ENCODE data around the gene NOXA1.

NOXA1 gene

DNA sequence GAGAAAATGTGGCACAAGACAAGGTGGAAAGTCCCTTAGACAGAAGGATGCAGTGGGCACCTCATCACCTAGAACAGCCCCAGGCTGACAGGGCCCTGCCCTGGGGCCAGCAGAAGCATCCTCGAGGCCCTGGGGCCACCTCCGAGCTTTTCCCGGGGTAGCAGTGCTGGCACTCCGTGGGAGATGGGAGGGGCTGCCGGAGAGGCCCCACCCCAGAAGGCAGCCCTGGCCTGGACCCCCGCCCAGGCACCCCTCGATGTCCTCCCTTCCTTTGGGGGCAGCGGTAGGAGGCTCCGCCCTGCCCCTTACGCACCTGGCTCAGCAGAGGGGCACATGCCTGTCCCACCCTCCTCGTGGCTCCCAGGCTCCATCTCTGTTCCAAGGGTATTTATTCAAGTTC, 53.7 kb downstream of the NOXA1 start:
- peaks cover 0 to 13% of the 10 kb centered on the region in 2 donors for H3K4me1 ChIP-seq (ENCODE audit: control insufficient read depth in 2 of 2, insufficient read depth in 1 of 2, low read depth in 1 of 2, low read length in 2 of 2)
- H3K18ac ChIP-seq (ENCODE audit: low read length), result no peak overlapping the region
- H3K14ac ChIP-seq (ENCODE audit: low read length), result no peak overlapping the region
- H3K4me2 ChIP-seq (ENCODE audit: insufficient read depth, low read length, poor library complexity, severe bottlenecking), result no peak overlapping the region
- peaks cover 3 to 14% of the 10 kb centered on the region in 2 donors for H3K9me3 ChIP-seq (replicated peaks in 1 of 2; ENCODE audit: control insufficient read depth in 2 of 2, insufficient read depth in 1 of 2, low read depth in 1 of 2, low read length in 2 of 2)
- no peak overlapping the region for H2BK12ac ChIP-seq (ENCODE audit: low read length)
- H2BK5ac ChIP-seq (ENCODE audit: low read length), result no peak overlapping the region
- H3K79me1 ChIP-seq (ENCODE audit: low read depth, low read length), result peaks cover 8% of the 10 kb centered on the region
- no peak overlapping the region for H2AK5ac ChIP-seq (ENCODE audit: low read depth, low read length)
- no peak overlapping the region for H4K8ac ChIP-seq (ENCODE audit: low read depth, low read length)
- no peak overlapping the region for H3K4ac ChIP-seq (ENCODE audit: low read length)
- no peak overlapping the region for H2AFZ ChIP-seq (ENCODE audit: low read length)
- no peak overlapping the region for H2BK15ac ChIP-seq (ENCODE audit: low read length)
- H2BK120ac ChIP-seq (ENCODE audit: low read depth, low read length), result no peak overlapping the region
- H3K23ac ChIP-seq (ENCODE audit: low read depth, low read length, poor library complexity), result no peak overlapping the region
- H3K4me3 ChIP-seq (ENCODE audit: low read length in 2 of 2), result no peak overlapping the region
- H3K27ac ChIP-seq (replicated peaks; ENCODE audit: low read length), result no peak overlapping the region
- no CpG with 5 or more reads among the region's 11 CpGs for WGBS, 2 donors (ENCODE audit: extremely low coverage in 2 of 2, insufficient read length in 2 of 2, insufficient replicate concordance in 1 of 2)
- H3K36me3 ChIP-seq (replicated peaks in 1 of 2; ENCODE audit: control insufficient read depth in 2 of 2, insufficient read depth in 2 of 2, low read length in 2 of 2), result no peaks in the 10 kb centered on the region
- DNase-seq (ENCODE audit: low spot score), result no peak
- no peaks in the 10 kb centered on the region for H3K27me3 ChIP-seq (ENCODE audit: control insufficient read depth in 3 of 3, insufficient read depth in 3 of 3, low read depth in 1 of 3, low read length in 3 of 3)
- H4K91ac ChIP-seq (ENCODE audit: low read depth, low read length, poor library complexity), result no peak overlapping the region
- no peak overlapping the region for H3K9ac ChIP-seq (ENCODE audit: low read depth, low read length, poor library complexity)

DNA sequence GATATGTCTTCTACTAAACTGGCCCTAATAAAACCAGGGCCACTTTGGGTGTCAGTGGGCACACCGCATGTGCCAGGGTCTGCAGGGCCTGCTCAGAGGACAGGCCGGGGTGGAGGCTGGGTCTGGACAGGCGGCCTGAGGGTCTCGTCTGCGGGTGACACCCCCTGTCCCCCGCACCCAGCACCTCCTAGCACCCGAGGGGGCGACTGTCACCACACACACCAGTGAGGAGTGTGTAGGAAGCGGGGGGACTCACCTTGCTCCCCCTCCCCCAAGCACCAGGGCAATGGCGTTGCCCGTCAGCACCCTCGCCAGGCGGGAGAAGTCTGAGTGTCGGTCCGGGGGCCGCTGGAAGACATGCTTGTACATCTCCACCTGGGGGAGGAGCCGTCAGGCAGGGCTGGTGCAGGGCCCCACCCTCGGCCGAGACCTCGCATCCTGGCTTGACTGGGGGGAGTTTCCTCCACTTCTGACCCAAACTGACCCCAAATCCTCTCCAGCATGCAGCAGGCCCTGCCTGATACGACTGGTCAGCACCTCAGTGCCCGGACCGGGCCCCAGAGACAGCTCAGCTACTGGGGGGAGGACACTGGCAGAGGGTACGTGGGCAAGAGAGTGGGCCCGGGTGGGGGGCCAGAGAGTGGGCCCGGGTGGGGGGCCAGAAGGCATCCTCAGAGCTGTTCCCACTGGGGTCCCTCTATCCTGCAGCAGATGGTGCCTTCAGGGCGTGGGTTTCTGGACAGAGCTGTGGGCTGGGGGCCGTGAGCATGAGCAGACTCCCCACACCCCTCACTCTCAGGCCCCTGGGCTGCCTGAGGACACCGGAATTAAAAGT, 54.8 kb downstream of the NOXA1 start:
- H3K4me3 ChIP-seq (ENCODE audit: low read length in 2 of 2), result no peak overlapping the region
- H2BK15ac ChIP-seq (ENCODE audit: low read length), result no peak overlapping the region
- peak overlapping the region; percentile 85 for H2AFZ ChIP-seq (ENCODE audit: low read length)
- H4K91ac ChIP-seq (ENCODE audit: low read depth, low read length, poor library complexity), result no peak overlapping the region
- H3K4me1 ChIP-seq (ENCODE audit: control insufficient read depth in 2 of 2, insufficient read depth in 1 of 2, low read depth in 1 of 2, low read length in 2 of 2), result peaks cover 3 to 13% of the 10 kb centered on the region in 2 donors
- peak overlapping the region; percentile 98 for H2AK5ac ChIP-seq (ENCODE audit: low read depth, low read length)
- no peaks in the 10 kb centered on the region for H3K36me3 ChIP-seq (replicated peaks in 1 of 2; ENCODE audit: control insufficient read depth in 2 of 2, insufficient read depth in 2 of 2, low read length in 2 of 2)
- H3K4ac ChIP-seq (ENCODE audit: low read length), result no peak overlapping the region
- H3K14ac ChIP-seq (ENCODE audit: low read length), result peak overlapping the region; percentile 71
- peak overlapping the region; percentile 53 for H2BK5ac ChIP-seq (ENCODE audit: low read length)
- DNase-seq (ENCODE audit: low spot score), result no peak
- peak overlapping the region; percentile 71 for H3K18ac ChIP-seq (ENCODE audit: low read length)
- H4K8ac ChIP-seq (ENCODE audit: low read depth, low read length), result no peak overlapping the region
- no peak overlapping the region for H3K9ac ChIP-seq (ENCODE audit: low read depth, low read length, poor library complexity)
- H3K23ac ChIP-seq (ENCODE audit: low read depth, low read length, poor library complexity), result peak overlapping the region; percentile 93
- peaks cover 8% of the 10 kb centered on the region for H3K79me1 ChIP-seq (ENCODE audit: low read depth, low read length)
- H2BK120ac ChIP-seq (ENCODE audit: low read depth, low read length), result no peak overlapping the region
- no peaks in the 10 kb centered on the region for H3K27me3 ChIP-seq (ENCODE audit: control insufficient read depth in 3 of 3, insufficient read depth in 3 of 3, low read depth in 1 of 3, low read length in 3 of 3)
- peaks cover 3 to 14% of the 10 kb centered on the region in 2 donors for H3K9me3 ChIP-seq (replicated peaks in 1 of 2; ENCODE audit: control insufficient read depth in 2 of 2, insufficient read depth in 1 of 2, low read depth in 1 of 2, low read length in 2 of 2)
- WGBS, 2 donors (ENCODE audit: extremely low coverage in 2 of 2, insufficient read length in 2 of 2, insufficient replicate concordance in 1 of 2), result no CpG with 5 or more reads among the region's 29 CpGs
- H3K27ac ChIP-seq (replicated peaks; ENCODE audit: low read length), result no peak overlapping the region
- no peak overlapping the region for H2BK12ac ChIP-seq (ENCODE audit: low read length)
- H3K4me2 ChIP-seq (ENCODE audit: insufficient read depth, low read length, poor library complexity, severe bottlenecking), result no peak overlapping the region

DNA sequence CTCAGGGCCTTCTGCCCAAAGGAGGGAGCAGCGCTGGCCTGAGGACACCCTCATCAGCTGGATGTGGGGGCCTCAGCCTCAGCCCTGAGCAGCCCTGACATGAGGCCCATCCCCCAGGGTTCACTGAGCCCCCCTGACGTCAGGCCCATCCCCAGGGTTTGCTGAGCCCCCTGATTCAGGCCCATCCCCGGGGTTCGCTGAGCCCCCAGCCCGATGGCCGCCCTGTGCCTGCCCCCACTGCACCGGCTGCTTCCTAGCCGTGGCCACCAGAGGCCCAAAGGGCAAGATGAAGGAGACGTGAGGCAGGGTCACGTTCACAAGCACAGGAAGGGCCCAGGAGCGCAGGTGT, 55.4 kb downstream of the NOXA1 start:
- no peak for DNase-seq (ENCODE audit: low spot score)
- Histone ChIP-seq H2BK5ac (ENCODE audit: low read length) (no peak overlapping the region), H3K4me3 (ENCODE audit: low read length in 2 of 2) (no peak overlapping the region), H4K8ac (ENCODE audit: low read depth, low read length) (no peak overlapping the region), H2BK120ac (ENCODE audit: low read depth, low read length) (no peak overlapping the region), H3K4ac (ENCODE audit: low read length) (no peak overlapping the region), H3K23ac (ENCODE audit: low read depth, low read length, poor library complexity) (peak overlapping the region; percentile 93), H3K4me2 (ENCODE audit: insufficient read depth, low read length, poor library complexity, severe bottlenecking) (no peak overlapping the region), H3K27me3 (ENCODE audit: control insufficient read depth in 3 of 3, insufficient read depth in 3 of 3, low read depth in 1 of 3, low read length in 3 of 3) (no peaks in the 10 kb centered on the region), H3K79me1 (ENCODE audit: low read depth, low read length) (peaks cover 8% of the 10 kb centered on the region), H2BK12ac (ENCODE audit: low read length) (no peak overlapping the region), H3K27ac (replicated peaks; ENCODE audit: low read length) (no peak overlapping the region), H3K4me1 (ENCODE audit: control insufficient read depth in 2 of 2, insufficient read depth in 1 of 2, low read depth in 1 of 2, low read length in 2 of 2) (peaks cover 3 to 13% of the 10 kb centered on the region in 2 donors), H4K91ac (ENCODE audit: low read depth, low read length, poor library complexity) (no peak overlapping the region), H3K36me3 (replicated peaks in 1 of 2; ENCODE audit: control insufficient read depth in 2 of 2, insufficient read depth in 2 of 2, low read length in 2 of 2) (no peaks in the 10 kb centered on the region), H3K14ac (ENCODE audit: low read length) (peak overlapping the region; percentile 56), H2BK15ac (ENCODE audit: low read length) (peak overlapping the region; percentile 24), H3K18ac (ENCODE audit: low read length) (peak overlapping the region; percentile 48), H3K9ac (ENCODE audit: low read depth, low read length, poor library complexity) (peak overlapping the region; percentile 50), H3K9me3 (replicated peaks in 1 of 2; ENCODE audit: control insufficient read depth in 2 of 2, insufficient read depth in 1 of 2, low read depth in 1 of 2, low read length in 2 of 2) (peaks cover 3 to 14% of the 10 kb centered on the region in 2 donors), H2AK5ac (ENCODE audit: low read depth, low read length) (peak overlapping the region; percentile 98), H2AFZ (ENCODE audit: low read length) (peak overlapping the region; percentile 85)
- WGBS, 2 donors (ENCODE audit: extremely low coverage in 2 of 2, insufficient read length in 2 of 2, insufficient replicate concordance in 1 of 2), result no CpG with 5 or more reads among the region's 11 CpGs

DNA sequence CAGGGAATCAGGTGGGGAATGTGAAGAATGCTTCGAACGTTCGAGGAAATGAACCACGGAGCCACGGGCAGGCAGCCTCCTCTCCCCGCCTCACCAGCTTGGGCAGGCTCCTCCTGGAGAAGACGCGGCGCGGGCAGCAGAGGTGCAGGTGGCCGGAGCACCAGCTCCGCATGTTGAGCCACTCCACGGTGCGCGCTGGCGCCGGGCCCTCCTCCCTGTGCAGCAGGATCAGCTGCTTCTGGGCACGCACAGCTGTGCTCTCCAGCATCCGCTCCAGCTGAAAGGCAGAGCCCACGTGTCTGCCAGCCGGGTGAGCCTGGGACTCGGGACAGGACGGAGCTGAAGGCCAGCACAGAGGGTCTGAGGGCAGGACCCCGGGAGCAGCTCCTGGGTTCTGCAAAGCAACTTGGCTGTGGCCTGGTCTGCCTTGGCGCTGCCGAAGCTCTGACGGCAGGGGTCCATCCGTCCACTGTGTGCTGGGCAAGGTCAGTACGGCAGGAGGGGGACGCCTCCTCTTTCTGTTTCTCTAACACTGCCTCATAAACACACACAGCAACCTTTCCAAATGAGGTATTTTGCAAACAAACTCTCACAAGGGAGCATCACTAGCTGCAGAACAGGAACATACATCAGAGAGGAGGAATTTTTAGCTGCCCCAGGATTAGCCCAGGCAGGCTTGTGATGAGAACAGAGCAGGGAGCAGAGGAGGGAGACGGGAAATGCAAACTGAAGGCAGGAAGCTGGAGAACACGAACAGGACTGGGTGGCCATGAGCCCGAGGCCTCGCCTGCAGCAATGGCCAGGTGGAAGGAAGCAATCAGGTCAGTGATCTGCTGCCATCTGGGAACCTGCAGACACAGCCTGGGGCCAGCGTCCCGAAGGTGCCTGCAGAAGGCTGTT, 56.0 kb downstream of the NOXA1 start:
- H3K9ac ChIP-seq (ENCODE audit: low read depth, low read length, poor library complexity), result peak overlapping the region; percentile 50
- H3K27ac ChIP-seq (replicated peaks; ENCODE audit: low read length), result no peak overlapping the region
- no peak for DNase-seq (ENCODE audit: low spot score)
- peak overlapping the region; percentile 98 for H2AK5ac ChIP-seq (ENCODE audit: low read depth, low read length)
- no CpG with 5 or more reads among the region's 36 CpGs for WGBS, 2 donors (ENCODE audit: extremely low coverage in 2 of 2, insufficient read length in 2 of 2, insufficient replicate concordance in 1 of 2)
- peak overlapping the region; percentile 72 for H3K18ac ChIP-seq (ENCODE audit: low read length)
- no peaks in the 10 kb centered on the region for H3K36me3 ChIP-seq (replicated peaks in 1 of 2; ENCODE audit: control insufficient read depth in 2 of 2, insufficient read depth in 2 of 2, low read length in 2 of 2)
- no peak overlapping the region for H2BK120ac ChIP-seq (ENCODE audit: low read depth, low read length)
- H3K79me1 ChIP-seq (ENCODE audit: low read depth, low read length), result peaks cover 10% of the 10 kb centered on the region
- H3K27me3 ChIP-seq (ENCODE audit: control insufficient read depth in 3 of 3, insufficient read depth in 3 of 3, low read depth in 1 of 3, low read length in 3 of 3), result no peaks in the 10 kb centered on the region
- H3K14ac ChIP-seq (ENCODE audit: low read length), result peak overlapping the region; percentile 56
- peak overlapping the region; percentile 24 for H2BK15ac ChIP-seq (ENCODE audit: low read length)
- H2BK5ac ChIP-seq (ENCODE audit: low read length), result no peak overlapping the region
- H3K4me2 ChIP-seq (ENCODE audit: insufficient read depth, low read length, poor library complexity, severe bottlenecking), result no peak overlapping the region
- H3K4ac ChIP-seq (ENCODE audit: low read length), result no peak overlapping the region
- peak overlapping the region; percentile 85 for H2AFZ ChIP-seq (ENCODE audit: low read length)
- H4K8ac ChIP-seq (ENCODE audit: low read depth, low read length), result no peak overlapping the region
- no peak overlapping the region for H4K91ac ChIP-seq (ENCODE audit: low read depth, low read length, poor library complexity)
- H3K4me3 ChIP-seq (ENCODE audit: low read length in 2 of 2), result peak overlapping the region in 1 of 2 donors; percentile 38
- peaks cover 2 to 13% of the 10 kb centered on the region in 2 donors for H3K9me3 ChIP-seq (replicated peaks in 1 of 2; ENCODE audit: control insufficient read depth in 2 of 2, insufficient read depth in 1 of 2, low read depth in 1 of 2, low read length in 2 of 2)
- peak overlapping the region; percentile 50 for H2BK12ac ChIP-seq (ENCODE audit: low read length)
- peaks cover 3 to 13% of the 10 kb centered on the region in 2 donors for H3K4me1 ChIP-seq (ENCODE audit: control insufficient read depth in 2 of 2, insufficient read depth in 1 of 2, low read depth in 1 of 2, low read length in 2 of 2)
- peak overlapping the region; percentile 93 for H3K23ac ChIP-seq (ENCODE audit: low read depth, low read length, poor library complexity)
